ENCODE results near the gene SPEF1.
A peak's percentile ranks its signal among the peaks of the same experiment; 100 is the strongest.

SPEF1 gene

DNA sequence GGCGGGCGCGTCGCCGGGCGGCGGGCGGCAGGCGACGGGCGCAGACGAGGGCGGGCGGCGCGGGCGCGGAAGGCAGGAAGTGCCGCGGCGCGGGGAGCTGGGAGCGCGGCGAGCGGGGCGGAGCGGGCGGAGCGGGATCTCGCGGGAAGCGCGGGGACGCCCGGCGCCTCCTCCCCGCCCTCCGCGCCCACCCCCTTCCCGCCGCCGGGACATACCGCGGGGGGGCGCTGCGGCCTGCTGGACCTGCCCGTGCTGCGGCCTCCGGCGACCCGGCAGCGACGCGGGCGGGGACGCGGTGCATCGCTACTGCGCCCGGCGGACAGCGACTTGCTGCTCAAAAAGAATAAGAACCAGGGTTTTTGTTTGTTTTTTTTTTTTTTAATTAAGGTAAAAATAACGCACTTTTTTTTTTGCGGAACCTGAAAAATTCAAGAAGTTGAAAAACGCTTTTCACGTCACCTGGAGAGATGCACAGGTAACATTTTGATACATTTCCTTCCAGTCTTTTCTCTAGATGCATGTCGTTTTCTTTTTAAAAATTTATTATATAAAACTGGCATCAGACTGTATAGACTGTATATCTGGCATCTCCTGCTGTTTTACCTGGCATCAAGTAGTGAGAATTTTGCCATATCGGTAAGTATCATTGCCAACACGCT lies 5.5 kb upstream of the SPEF1 start, which contains the start of gene CENPB:
CENPB (minus strand) TSS at position 76 of the 659 bp plus-strand sequence. CDS start 257 bp downstream, outside the sequence.
- peak; percentile 91 to 93 (median 92) for DNase-seq

DNA sequence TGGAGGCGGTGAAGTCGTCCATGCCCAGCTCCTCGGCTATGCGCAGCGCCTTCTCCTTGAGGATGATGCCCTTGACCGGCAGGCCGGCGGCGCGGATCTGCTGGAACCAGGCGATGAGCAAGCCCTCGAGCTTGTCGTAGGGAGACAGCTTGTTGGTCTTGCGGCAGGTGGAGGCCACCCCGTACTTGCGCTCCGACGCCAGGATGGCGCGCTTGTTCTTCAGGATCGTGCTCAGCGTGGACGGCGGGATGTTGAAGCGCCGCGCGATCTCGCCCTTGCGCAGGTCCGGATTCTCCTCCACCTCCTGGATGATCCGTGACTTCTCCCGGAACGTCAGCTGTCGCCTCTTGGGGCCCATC lies 4.9 kb upstream of the SPEF1 start:
- DNase-seq, result peak; percentile 61 to 83 (median 80)

DNA sequence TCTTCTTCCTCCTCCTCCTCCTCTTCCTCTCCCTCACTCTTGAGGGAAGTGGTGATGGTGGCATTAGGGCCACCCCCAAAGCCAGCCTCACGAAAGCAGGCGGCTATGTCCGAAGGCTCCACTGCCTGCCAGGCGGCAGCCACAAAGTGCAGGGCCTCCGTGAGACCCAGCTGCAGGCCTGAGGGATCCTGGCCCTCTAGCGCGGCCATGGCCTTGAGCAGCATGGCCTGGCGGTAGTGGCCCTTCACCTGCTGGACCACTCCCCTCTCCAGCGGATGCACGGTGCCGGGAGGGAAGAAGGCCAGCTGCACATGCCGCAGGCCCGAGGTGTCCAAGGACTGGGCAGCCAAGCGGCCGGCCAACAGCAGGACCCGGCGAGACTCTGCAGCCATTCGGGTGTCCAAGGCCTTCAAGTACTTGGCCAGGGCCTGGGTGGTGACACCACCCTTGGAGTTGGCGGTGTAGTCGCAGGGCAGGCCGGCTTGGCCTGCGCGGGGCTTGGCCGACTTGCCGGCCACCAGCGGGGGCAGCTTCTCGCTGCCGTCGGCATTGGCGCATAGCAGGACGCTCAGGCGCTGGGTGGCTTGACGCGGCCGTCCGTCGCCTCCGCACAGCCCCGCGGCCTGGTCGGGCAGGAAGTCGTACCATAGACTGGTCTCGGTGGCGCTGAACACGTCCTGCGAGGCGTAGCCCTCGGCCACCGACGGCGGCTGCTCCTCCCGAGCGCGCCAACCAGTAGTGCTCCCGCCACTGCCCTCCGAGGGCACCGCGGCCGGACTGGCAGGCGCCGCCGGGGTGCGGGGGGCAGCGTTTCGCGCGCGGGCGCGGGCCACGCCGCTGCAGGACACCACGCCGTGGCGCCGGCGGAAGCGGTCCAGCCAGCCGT lies 4.2 kb upstream of the SPEF1 start:
- DNase-seq, result peak; percentile 48 to 83 (median 74)

DNA sequence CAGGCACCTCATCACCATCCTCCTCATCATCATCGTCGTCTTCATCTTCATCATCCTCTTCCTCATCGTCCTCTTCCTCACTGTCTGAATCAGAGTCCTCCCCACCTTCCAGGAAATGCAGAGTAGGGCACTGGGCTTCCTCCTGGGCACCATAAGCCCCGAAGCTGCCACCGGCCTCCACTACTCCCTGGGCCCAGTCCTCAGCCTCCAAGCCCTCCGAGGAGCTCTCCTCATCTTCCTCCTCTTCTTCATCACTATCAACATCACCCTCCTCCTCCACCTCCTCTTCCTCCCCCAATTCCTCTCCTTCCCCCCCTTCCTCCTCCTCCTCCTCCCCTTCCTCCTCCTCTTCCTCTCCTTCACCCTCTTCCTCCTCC lies 3.6 kb upstream of the SPEF1 start:
- DNase-seq, result no peak

DNA sequence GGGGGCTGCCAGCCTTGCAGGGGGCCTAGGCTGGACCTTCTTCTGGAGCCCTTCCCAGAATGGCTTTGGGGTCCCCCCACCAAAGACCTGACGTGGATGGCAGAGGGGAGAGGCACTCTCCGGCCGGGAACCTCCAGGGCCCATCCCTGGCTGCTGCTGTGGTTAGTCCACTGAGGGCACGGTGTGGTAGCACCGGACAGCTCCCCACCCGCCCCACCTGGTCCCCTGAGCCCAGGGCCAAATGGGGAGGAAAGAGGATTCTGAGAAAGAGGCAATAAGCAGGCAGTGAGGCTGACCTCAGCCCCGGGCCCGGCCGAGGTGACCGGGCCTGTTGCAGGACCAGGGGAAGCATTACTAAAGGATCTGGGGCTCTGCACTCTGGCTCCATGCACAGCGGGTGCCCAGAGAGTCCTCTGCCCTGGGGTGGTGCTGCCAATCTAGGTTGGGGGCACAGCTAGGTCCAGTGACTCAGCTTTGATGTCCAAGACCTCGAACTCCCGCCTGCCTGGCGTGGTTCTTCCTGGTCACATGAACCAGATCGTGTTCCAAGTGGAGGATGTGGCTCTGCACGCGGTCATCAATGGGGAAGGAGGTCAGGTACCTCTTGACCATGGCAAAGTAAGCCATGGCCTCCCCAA lies 3.1 kb upstream of the SPEF1 start:
- no peak for DNase-seq

DNA sequence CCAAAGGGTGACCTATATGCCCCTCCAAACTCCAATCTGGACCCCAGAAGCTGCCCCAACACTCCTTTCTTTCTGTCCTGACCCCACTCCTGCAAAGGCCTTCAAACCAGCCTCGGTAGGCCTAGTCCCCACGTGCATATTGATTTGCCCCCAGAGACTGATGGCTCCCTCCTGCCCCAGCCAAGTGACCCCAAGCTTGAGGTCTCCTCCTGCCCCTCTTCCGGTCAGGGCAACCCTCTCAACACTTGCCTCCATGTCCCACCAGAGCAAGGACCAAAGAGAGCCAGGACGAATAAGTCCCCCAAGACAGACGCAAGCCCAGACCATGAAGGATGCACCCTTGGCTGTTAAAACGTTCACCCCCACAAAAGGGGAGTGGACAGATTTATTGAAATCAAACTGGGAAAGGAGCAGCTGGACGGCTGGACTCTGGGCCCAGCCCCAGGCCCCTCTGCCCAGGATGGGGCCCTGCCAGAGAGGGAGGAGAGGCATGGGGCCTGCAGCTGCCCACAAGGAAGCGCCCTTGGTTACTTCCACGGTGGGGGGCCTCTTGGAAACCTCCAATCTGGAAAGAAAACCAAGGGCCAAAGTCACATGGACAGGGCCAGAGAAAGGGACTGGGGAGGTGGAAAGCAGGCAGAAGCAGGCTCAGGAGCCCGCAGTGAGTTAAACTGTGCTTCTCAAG lies 2.4 kb upstream of the SPEF1 start:
- no peak for DNase-seq

DNA sequence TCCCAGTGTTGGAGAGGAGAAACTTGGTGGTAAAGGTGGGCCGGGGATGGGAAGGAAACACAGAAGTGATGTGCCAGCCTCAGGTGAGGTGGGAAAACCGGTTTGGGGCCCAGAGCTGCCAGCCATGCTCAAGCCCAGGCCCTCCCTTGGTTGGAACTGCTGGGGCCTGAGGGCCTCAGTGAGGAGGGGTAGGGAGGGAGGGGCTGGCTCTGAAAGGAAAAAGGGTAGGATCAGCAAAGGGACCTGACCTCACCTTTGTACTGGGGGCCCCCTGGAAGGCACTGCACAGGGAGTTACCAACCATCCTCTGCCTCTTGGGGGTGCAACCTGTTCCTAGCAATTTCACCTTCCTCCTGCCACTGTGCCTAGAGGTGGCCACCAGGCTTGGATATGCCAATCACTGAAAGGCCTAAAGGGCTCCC lies 1.8 kb upstream of the SPEF1 start:
- DNase-seq, result peak in 2 of 3 experiments; percentile 14 to 24

DNA sequence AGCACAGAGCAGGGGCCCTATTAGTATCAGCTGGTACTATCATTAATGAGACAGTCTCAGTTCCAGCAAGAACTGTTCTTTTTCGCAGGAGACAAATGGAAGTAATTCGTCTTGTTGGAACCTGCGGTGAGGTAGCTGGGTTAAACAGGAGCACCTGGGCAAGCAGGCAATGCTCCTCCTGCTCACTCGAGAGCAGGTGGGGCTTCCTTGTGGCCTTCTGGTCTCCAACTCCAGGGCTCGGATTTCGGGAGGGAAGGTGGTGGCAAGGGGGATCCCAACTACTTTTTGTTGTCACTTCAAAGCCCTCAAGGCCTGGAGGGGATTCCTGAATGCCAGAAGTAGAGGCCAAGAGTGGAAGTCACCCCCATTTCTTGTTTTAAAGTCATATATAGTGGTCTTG lies 1.3 kb upstream of the SPEF1 start:
- DNase-seq, result peak in 2 of 3 experiments; percentile 15 to 24

DNA sequence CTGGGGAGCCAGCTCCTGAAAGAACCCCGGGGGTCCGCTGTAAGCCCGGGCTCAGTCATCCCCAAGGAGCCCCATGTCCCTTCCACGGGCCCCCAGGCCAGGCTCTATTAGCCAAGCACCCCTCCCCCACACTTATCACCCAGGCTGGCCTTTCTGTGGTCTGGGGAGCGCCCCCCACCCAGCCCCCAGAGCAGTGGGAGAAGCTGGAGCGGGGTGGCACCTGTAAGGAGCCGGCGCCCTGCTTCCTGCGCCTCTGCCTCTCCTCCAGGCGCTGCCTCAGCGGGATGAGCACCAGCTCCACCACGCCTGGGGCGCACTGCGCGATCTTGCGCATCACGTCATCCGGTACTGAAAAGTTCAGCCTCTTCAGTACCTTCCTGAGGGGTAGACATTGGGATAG lies 2.3 kb downstream of the SPEF1 start:
- no peak for DNase-seq

DNA sequence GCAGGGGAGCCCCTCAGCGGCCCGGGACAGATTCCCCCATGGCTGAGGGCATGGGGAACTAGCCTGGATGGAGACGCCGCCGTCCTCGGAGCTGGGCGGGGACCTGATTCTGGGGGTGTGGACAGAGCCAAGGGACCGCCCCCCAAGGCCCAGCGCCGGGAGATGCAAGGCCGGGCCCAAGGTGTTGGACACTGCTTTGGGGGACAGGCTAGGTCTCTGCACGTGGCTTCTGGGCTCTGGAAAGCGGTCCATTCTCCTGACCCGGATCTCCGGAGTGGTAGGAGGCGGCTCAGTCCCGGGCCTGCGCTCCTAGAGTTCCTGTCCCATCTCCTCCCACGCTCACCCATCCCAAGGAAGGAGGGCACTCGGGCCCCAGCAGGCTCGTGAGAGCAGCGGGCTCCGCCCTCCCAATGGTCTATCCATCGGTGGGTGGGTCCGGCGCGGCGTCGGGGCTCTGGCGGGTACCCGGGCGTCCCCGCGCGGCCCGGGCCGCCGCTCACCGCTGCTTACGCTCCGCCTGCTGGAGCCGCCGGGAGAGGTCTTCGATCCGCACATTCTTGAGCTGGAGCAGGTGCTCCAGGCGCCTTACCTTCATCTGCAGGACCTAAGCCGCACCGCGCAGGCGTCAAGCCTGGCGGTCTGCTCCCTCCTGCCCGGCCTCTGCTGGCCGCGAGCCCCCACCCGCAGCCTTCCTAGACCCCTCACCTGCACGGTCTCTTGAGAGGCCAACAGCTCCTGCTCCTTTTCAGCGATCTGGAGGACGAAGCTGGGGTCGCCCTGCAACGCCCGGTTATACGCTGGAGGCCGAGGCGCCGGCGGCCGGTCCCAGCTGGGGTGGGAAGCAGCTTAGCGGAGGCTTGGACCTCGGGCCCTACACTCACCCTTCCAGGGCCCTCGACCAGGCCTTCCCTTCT lies 3.3 kb downstream of the SPEF1 start:
- DNase-seq, result peak; percentile 16 to 45 (median 26)

DNA sequence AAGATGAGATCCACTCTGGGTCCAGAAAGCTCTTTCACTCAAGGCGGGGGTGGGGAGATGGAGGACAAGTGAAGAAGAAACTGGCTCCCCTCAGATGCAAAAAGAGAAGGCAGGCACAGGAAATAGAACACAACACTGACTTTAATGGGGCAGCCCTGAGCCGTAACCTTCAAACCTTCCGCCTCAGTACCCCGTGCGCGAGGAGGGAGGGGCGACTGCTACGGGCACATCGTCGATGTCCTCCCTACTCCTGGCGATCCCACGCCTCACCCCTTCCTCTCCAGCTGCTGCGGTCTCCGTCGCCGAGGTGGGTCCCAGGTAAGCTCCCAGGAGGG lies 3.9 kb downstream of the SPEF1 start:
- no peak for DNase-seq

DNA sequence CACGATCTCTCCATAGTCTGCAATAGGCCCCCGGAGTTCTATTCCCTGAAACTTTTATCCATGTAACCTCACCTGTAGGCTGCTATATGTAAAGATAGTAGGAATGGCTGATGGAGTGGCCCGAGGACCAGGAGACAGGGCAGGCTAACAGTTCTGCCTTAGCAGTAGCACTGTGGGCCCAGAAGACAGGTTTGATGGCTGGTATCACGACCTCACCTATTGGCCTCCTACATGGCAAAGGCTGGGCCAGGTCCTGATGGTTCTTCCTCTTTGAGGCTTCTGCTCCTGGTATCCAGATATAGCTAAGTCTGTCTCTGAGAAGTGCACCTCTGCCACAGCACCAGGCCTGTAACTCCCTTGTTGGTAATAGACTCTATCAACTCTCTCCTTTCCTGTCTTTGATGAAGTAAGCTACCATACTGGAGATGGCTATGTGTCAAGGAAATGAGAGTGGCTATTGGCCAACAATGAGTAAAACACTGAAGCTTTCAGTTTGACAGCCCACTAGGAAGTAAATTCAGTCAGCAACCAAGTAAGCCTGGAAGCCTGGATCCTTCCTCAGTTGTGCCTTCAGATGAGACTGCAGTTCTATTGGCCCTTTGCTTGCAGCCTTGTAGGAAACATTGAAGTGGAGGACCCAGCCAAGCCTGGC lies 5.7 kb downstream of the SPEF1 start:
- no peak for DNase-seq

DNA sequence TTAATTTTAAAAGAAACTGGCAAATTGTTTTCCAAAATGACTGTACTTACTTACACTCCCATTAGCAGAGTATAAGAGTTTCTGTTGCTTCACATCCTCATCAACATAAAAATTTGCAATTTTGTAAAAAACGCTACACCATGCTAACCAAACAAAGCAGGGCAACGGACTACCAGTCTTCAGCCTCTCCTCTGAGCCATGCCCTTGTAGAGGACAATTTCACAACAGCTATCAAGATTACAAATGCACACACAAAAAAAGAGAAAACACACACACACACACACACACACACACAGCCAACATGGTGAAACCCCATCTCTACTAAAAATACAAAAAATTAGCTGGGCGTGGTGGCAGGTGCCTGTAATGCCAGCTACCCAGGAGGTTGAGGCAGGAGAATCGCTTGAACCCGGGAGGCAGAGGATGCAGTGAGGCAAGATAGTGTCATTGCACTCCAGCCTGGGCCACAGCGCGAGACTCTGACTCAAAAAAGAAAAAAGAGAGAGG lies 9.6 kb downstream of the SPEF1 start:
- no peak for DNase-seq

DNA sequence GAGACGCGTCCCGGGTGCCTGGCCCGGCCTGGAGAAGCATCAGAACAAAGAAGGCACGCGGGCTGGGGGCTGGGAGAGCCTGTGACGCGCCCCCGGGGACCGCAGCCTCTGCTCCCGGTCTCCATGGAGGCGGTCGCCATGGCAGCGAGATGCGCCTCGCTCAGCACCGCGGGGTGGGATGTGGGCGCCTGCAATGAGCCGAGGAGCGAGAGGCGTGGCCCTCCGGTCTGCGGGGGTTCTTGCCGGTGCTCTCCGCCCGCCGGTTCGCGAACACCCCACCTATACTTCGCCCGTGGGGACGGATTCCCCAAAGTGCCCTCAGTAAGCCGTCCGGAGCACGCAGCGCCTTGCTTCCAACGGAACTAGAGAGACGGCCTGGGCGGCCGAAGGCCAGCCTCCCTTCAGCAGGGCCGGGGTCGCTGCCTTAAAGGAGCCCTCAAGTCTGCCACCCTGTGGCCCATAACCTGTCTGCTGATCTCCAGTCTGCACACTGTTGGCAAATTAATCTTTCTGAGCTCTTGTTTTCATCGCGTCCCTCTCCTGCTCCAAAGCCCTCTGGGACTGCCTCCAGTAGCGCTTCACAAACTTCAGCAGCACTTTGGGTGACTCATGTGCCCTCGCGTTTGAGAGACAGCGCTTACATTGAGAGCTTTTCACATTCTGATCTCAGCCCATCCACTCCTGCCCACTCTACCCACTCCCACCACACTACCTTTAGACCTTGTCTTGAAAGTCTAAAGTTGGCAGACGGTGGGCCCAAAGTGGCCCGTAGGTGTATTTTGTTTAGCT lies 12.7 kb downstream of the SPEF1 start:
- DNase-seq, result peak; percentile 84 to 97 (median 97)

DNA sequence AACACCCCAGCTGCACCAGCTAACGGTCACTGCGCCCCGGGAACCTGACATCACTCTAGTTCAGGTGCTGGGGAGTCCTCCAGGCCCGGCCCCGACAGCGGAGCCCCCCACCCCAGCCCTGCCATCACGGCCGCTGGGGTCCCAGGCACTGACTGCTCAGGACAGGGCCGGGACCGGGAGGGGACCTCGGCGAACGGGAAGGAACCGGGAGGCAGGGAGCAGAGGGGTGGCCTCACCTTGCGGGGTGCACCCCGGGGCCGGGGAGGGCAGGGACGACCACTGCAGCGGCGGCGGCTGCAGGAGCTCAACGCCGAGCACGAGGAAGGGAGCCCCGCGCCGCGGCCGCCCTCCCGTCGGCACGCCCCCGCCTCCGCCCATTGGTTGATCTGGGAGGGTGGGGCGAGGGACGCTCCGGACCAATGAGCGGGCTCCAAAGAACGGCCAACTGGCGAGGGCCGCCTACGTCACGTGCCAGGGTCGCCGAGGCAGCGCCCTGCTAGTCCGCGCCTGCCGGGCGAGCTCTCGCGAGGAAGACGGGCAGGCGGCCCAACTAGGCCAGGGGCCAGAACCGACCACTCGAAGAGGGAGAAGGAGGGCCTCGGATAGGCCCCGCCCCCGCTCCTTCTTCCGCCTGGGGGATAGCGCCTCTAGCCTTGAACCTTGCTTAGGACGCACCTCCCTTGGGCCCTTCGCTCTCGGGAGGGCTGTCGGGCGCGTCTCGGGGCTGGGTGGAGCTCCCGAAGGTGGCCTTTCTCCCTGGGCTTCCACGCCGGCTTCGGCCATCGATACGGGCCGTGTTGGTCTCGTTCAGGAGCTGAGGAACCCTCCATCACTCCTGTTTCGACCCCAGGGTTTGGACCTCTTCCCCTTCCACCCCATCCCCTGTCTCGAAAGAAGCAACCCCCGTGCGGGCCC lies 13.6 kb downstream of the SPEF1 start, which contains the start of gene ADISSP:
ADISSP (minus strand) TSS at position 327 of the 915 bp plus-strand sequence. CDS start 7,653 bp downstream, outside the sequence.
- peak; percentile 99 for DNase-seq

DNA sequence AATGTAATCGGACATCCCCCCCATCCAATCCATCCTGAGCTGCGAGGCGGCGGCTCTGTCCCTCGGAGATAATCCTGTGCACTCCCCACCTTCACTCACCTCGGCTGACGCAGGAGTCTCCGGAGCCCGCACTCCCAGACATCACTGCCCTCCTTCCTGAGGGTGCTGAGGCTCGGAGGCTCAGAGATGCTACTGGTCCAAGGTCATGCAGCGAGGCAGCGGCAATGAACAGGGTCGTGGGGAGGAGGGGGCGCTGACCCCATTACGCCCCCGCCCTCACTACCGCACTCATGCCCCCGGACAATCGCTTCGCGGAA lies 14.2 kb downstream of the SPEF1 start:
- DNase-seq, result peak in 1 of 3 experiments; percentile 57

DNA sequence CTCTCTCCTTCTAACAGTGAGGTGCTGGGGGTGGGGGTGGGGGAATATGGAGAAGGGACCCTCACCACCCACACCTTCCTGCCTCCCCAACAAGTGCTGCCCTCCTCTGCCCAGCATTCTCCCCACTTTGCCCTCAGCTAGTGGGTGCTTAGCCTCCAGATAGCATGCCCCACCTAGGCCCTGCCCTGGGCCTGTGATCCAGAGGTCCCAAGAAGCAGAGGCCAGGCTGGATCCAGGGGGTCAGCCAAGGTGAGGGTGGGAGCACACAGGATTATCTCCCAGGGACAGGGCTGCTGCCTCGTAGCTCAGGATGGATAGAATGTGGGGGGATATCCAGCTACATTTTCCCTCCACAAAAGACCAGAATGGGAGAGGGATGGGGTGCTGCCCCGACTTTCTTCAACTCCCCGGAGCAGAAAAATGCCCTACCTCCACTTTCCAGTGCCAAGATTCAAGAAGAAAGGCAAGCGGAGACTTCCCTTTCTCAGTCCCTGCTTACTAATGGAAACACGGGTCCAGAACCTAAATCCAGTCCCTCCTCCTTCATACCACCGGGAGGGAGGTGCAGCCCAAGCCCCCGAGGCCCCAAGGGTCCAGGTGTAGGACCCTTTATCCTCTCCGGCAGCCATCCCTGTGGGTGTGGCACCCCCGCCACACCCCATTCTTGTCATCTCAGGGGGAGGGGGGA lies 14.7 kb downstream of the SPEF1 start:
- DNase-seq, result peak in 1 of 3 experiments; percentile 36

DNA sequence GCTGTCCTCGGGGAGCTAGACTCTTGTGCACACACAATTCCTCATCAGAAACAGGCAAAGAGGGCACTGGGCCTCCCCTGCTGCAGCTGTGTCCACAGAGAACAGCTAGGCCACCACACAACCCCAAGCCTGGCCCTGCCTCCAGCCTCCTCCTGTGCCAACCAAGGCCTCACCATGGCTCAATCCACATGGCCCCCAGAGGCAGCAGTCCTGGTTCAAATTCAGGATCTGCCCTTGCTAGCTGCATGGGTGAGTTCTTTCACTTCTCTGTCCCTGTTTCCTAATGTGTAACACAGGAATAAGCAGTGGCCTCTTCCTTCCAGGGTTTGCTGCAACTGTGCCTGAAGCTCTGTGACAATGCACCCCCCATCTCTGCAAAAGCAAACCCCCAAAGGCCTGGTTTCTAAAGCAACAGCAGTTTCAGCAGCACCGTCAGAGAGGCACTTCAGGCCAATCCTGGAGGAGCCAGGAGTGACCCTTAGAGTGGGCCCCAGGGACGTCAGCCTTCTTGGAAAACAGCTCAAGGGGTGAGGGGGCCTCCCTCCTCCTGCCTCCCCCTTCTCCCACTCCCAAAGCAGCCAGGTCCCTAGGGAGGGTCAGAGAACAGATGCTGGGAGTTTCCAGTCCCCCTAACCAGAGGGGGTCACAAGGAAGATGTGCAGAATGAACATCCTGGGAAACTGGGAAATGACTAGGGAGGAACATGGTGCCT lies 15.9 kb downstream of the SPEF1 start:
- no peak for DNase-seq

All from NCI-H1417 (cell line).